ENCODE measurements around the gene TRPC4AP.

The TRPC4AP gene

GRCh38 chr20:35003211-35004031 is 89.2 kb downstream of the TRPC4AP start:
- H3K4me3 ChIP-seq (ENCODE audit: low read depth in 1 of 2, low read length in 1 of 2): no peak overlapping the region
- no peaks in the 10 kb centered on the region for H3K4me1 ChIP-seq (ENCODE audit: control insufficient read depth in 1 of 2, insufficient read depth in 1 of 2, low read depth in 1 of 2, low read length in 1 of 2)
- H3K36me3 ChIP-seq: peaks cover 100% of the 10 kb centered on the region
- no peaks in the 10 kb centered on the region for H3K27me3 ChIP-seq
- H3K27ac ChIP-seq: no peak overlapping the region
- no peak for TF ChIP-seq CTCF (IDR thresholded peaks at IDR 0.05)
- no peaks in the 10 kb centered on the region for H3K9me3 ChIP-seq

GRCh38 chr20:35002426-35003210 is 90.0 kb downstream of the TRPC4AP start:
- H3K4me1 ChIP-seq (ENCODE audit: control insufficient read depth in 1 of 2, insufficient read depth in 1 of 2, low read depth in 1 of 2, low read length in 1 of 2): no peaks in the 10 kb centered on the region
- no peak for TF ChIP-seq CTCF (IDR thresholded peaks at IDR 0.05)
- H3K9me3 ChIP-seq: no peaks in the 10 kb centered on the region
- H3K27ac ChIP-seq: no peak overlapping the region
- H3K36me3 ChIP-seq: peaks cover 100% of the 10 kb centered on the region
- H3K4me3 ChIP-seq (ENCODE audit: low read depth in 1 of 2, low read length in 1 of 2): no peak overlapping the region
- no peaks in the 10 kb centered on the region for H3K27me3 ChIP-seq

GRCh38 chr20:35001596-35002362 is 90.8 kb downstream of the TRPC4AP start:
- no peak for TF ChIP-seq CTCF (IDR thresholded peaks at IDR 0.05)
- no peaks in the 10 kb centered on the region for H3K27me3 ChIP-seq
- no peaks in the 10 kb centered on the region for H3K4me1 ChIP-seq (ENCODE audit: control insufficient read depth in 1 of 2, insufficient read depth in 1 of 2, low read depth in 1 of 2, low read length in 1 of 2)
- no peaks in the 10 kb centered on the region for H3K9me3 ChIP-seq
- H3K4me3 ChIP-seq (ENCODE audit: low read depth in 1 of 2, low read length in 1 of 2): no peak overlapping the region
- no peak overlapping the region for H3K27ac ChIP-seq
- peaks cover 100% of the 10 kb centered on the region for H3K36me3 ChIP-seq

- Histone ChIP-seq H3K27ac (no peak overlapping the region), H3K4me3 (ENCODE audit: low read depth in 1 of 2, low read length in 1 of 2) (no peak overlapping the region), H3K9me3 (no peaks in the 10 kb centered on the region), H3K4me1 (ENCODE audit: control insufficient read depth in 1 of 2, insufficient read depth in 1 of 2, low read depth in 1 of 2, low read length in 1 of 2) (no peaks in the 10 kb centered on the region), H3K27me3 (no peaks in the 10 kb centered on the region), H3K36me3 (peaks cover 100% of the 10 kb centered on the region)
- TF ChIP-seq CTCF (IDR thresholded peaks at IDR 0.05): no peak
Measured at GRCh38 chr20:35000922-35001595, 91.5 kb downstream of the TRPC4AP start.

- Histone ChIP-seq H3K4me1 (ENCODE audit: control insufficient read depth in 1 of 2, insufficient read depth in 1 of 2, low read depth in 1 of 2, low read length in 1 of 2) (no peaks in the 10 kb centered on the region), H3K36me3 (peaks cover 100% of the 10 kb centered on the region), H3K27ac (no peak overlapping the region), H3K27me3 (no peaks in the 10 kb centered on the region), H3K4me3 (ENCODE audit: low read depth in 1 of 2, low read length in 1 of 2) (no peak overlapping the region), H3K9me3 (no peaks in the 10 kb centered on the region)
- no peak for TF ChIP-seq CTCF (IDR thresholded peaks at IDR 0.05)
Measured at GRCh38 chr20:35000311-35000921, 92.2 kb downstream of the TRPC4AP start.
